ENCODE data around the gene MRTFB.

MRTFB gene

GRCh38 chr16:14187517-14188338 lies 116.6 kb downstream of the MRTFB start:
- CTCF ChIA-PET = interaction anchor here (0.7 to 4.8 kb wide), 5 partner anchors 12 to 269 kb away, joined by 3 to 27 read pairs (median 5); partner anchors contain the start of gene ERCC4
- no peak for DNase-seq (ENCODE audit: low read depth, low spot score)
- peak overlapping the region; percentile 58 for H3K4me3 ChIP-seq (ENCODE audit: low read depth, low read length)
- POLR2A ChIA-PET = no interaction called here
- TF ChIP-seq, protein P1, sequence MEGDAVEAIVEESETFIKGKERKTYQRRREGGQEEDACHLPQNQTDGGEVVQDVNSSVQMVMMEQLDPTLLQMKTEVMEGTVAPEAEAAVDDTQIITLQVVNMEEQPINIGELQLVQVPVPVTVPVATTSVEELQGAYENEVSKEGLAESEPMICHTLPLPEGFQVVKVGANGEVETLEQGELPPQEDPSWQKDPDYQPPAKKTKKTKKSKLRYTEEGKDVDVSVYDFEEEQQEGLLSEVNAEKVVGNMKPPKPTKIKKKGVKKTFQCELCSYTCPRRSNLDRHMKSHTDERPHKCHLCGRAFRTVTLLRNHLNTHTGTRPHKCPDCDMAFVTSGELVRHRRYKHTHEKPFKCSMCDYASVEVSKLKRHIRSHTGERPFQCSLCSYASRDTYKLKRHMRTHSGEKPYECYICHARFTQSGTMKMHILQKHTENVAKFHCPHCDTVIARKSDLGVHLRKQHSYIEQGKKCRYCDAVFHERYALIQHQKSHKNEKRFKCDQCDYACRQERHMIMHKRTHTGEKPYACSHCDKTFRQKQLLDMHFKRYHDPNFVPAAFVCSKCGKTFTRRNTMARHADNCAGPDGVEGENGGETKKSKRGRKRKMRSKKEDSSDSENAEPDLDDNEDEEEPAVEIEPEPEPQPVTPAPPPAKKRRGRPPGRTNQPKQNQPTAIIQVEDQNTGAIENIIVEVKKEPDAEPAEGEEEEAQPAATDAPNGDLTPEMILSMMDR (IDR thresholded peaks at IDR 0.05; ENCODE audit: insufficient read depth, low read length, missing control alignments) = no peak

DNA sequence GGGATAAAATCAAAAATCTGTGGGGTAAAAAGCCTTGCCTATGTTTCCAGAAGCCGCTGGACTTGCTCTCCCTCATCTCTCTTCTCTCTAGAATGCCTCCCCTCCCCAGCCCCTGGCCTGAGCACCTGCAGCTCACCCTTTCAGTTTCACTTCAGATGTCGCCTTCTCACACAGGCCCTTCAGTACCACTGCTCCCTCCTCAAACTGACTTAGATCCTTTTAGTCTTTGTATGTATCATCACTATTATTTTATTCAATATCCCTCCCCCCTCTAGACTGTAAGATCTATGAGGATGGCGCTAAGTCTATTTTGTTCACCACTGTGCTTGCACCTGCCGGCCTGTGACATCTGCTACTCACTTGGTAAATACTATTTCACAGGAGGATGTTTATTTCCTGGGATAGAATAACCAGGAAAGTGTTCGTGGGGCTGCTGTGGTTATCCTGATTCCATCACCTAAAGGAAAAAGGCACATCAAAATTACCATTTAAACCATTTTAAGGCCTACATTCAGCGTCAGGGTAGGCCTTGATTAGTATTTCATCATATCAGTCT lies 122.3 kb downstream of the MRTFB start:
- ChIA-PET CTCF (interaction anchor here (1.1 kb wide), 1 partner anchor 14 kb away, joined by 3 read pairs; no protein-coding TSS in a partner anchor), POLR2A (no interaction called here)
- no peak overlapping the region for H3K4me3 ChIP-seq (ENCODE audit: low read depth, low read length)
- TF ChIP-seq, protein P1 (IDR thresholded peaks at IDR 0.05; ENCODE audit: insufficient read depth, low read length, missing control alignments) = no peak
- DNase-seq (ENCODE audit: low read depth, low spot score) = no peak

DNA sequence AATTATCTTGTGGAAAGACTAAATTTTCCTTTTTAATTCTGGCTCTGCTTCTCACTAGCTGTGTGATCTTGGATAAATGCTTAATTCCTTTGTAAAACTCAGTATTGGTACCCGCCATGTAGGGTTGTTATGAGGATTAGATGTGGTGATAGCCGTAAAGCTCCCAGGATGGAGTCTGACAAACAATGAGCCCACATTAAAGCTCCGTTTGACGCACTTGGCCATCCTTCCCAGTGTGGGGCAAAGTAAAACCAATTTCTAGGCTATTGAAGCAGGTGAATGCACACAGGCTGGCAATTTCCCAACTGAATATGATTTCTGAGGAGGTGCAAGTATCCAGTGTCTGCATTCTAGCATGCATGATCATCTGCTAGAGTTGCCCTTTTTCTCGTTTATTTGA lies 123.6 kb downstream of the MRTFB start:
- POLR2A ChIA-PET = no interaction called here

GRCh38 chr16:14196011-14196410 lies 124.9 kb downstream of the MRTFB start:
- H3K4me3 ChIP-seq (ENCODE audit: low read depth, low read length) = no peak overlapping the region
- POLR2A ChIA-PET = no interaction called here
- DNase-seq (ENCODE audit: low read depth, low spot score) = no peak
- TF ChIP-seq, protein P1 (IDR thresholded peaks at IDR 0.05; ENCODE audit: insufficient read depth, low read length, missing control alignments) = no peak
- CTCF ChIA-PET = interaction anchor here (1.2 kb wide), 1 partner anchor 10 kb away, joined by 3 read pairs; no protein-coding TSS in a partner anchor

More for the DNA sequence above, 123.6 kb downstream of the MRTFB start:
- CTCF ChIA-PET = interaction anchor here (1.1 kb wide), 1 partner anchor 13 kb away, joined by 3 read pairs; no protein-coding TSS in a partner anchor
- no peak for DNase-seq (ENCODE audit: low read depth, low spot score)
- H3K4me3 ChIP-seq (ENCODE audit: low read depth, low read length) = no peak overlapping the region
- TF ChIP-seq, protein P1 (IDR thresholded peaks at IDR 0.05; ENCODE audit: insufficient read depth, low read length, missing control alignments) = no peak

DNA sequence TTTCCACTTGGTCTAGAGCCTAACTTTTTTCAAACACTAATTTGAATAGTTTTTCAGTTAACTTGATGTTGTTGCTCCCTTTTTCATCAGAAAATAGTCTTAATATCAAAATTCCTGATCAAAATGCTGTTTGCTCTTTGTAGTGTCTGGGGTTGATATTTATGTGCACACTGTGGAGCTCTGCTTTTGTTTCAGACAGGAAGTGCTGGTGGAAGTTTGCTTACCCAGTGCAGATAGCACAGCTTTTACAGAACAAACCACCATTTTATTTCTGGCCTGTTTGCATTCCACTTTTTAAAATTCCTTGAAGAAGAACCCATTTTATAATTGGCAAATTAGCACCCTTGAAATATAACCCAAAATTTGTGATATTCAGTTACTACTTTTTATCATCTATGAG lies 125.4 kb downstream of the MRTFB start:
- TF ChIP-seq, protein P1 (IDR thresholded peaks at IDR 0.05; ENCODE audit: insufficient read depth, low read length, missing control alignments) = no peak
- POLR2A ChIA-PET = no interaction called here
- no peak for DNase-seq (ENCODE audit: low read depth, low spot score)
- no peak overlapping the region for H3K4me3 ChIP-seq (ENCODE audit: low read depth, low read length)
- CTCF ChIA-PET = interaction anchor here (1.2 kb wide), 1 partner anchor 10 kb away, joined by 3 read pairs; no protein-coding TSS in a partner anchor

- no peak overlapping the region for H3K4me3 ChIP-seq (ENCODE audit: low read depth, low read length)
- TF ChIP-seq, protein P1 (IDR thresholded peaks at IDR 0.05; ENCODE audit: insufficient read depth, low read length, missing control alignments) = no peak
- ChIA-PET CTCF (no interaction called here), POLR2A (no interaction called here)
- no peak for DNase-seq (ENCODE audit: low read depth, low spot score)
Measured at GRCh38 chr16:14198012-14198411, 126.9 kb downstream of the MRTFB start.
